Measurements from ENCODE around the gene IL2RG. TPM values are rescaled to one million over a fixed set of nuclear protein-coding genes. Genes with fewer than 3 reads are reported as not detected.

IL2RG gene
- total and polyA plus RNA-seq, 4 donors, result 1.4 to 7.6 (median 5.7) TPM

GRCh38 chrX:71095555-71095980 lies 15.8 kb downstream of the IL2RG start, which contains the start of gene FOXO4:
TSS of gene FOXO4 (plus strand) at chrX:71095851. CDS start at chrX:71096529, 678 bp downstream.
- Histone ChIP-seq H3K4me1 (ENCODE audit: control insufficient read depth in 1 of 2, insufficient read depth in 2 of 2, low read length in 2 of 2) (no peaks in the 10 kb centered on the region), H3K27me3 (ENCODE audit: control insufficient read depth in 1 of 2, insufficient read depth in 2 of 2, low read length in 1 of 2) (no peaks in the 10 kb centered on the region), H3K9me3 (ENCODE audit: control insufficient read depth, low read length) (no peaks in the 10 kb centered on the region), H3K4me3 (ENCODE audit: low read length in 2 of 2) (peak within 1 kb of the TSS; percentile 52 to 66), H3K27ac (ENCODE audit: low read depth in 1 of 2, low read length in 2 of 2) (peak within 1 kb of the TSS in 1 of 2 donors; percentile 52), H3K36me3 (ENCODE audit: control insufficient read depth in 1 of 2, insufficient read depth in 2 of 2, low read length in 1 of 2) (no peaks in the 10 kb centered on the region)
- ATAC-seq (ENCODE audit: low FRiP score), result peak; percentile 88
- peak; percentile 95 for DNase-seq
- intact Hi-C loops (cut with DNase I), result no loop called here
- WGBS, 2 donors, result 1 to 12% methylated on average over 29 of the region's 29 CpGs

- Histone ChIP-seq H3K4me3 (ENCODE audit: low read length in 2 of 2) (peak overlapping the region in 1 of 2 donors; percentile 52), H3K9me3 (ENCODE audit: control insufficient read depth, low read length) (no peaks in the 10 kb centered on the region), H3K27ac (ENCODE audit: low read depth in 1 of 2, low read length in 2 of 2) (no peak overlapping the region), H3K36me3 (ENCODE audit: control insufficient read depth in 1 of 2, insufficient read depth in 2 of 2, low read length in 1 of 2) (no peaks in the 10 kb centered on the region), H3K4me1 (ENCODE audit: control insufficient read depth in 1 of 2, insufficient read depth in 2 of 2, low read length in 2 of 2) (no peaks in the 10 kb centered on the region), H3K27me3 (ENCODE audit: control insufficient read depth in 1 of 2, insufficient read depth in 2 of 2, low read length in 1 of 2) (no peaks in the 10 kb centered on the region)
- intact Hi-C loops (cut with DNase I), result no loop called here
- DNase-seq (no peak), ATAC-seq (ENCODE audit: low FRiP score) (no peak)
- WGBS, 2 donors, result 19 to 33% methylated on average over 6 of the region's 6 CpGs
These were observed 16.3 kb downstream of the IL2RG start for GRCh38 chrX:71095033-71095432.

- no peak for DNase-seq
These were observed 20.1 kb downstream of the IL2RG start for GRCh38 chrX:71091263-71091662.

GRCh38 chrX:71085900-71086299 lies 25.5 kb downstream of the IL2RG start:
- DNase-seq, result no peak
- 57 to 69% methylated on average over 4 of the region's 4 CpGs for WGBS, 2 donors
- Histone ChIP-seq H3K36me3 (ENCODE audit: control insufficient read depth in 1 of 2, insufficient read depth in 2 of 2, low read length in 1 of 2) (no peaks in the 10 kb centered on the region), H3K9me3 (ENCODE audit: control insufficient read depth, low read length) (no peaks in the 10 kb centered on the region), H3K4me3 (ENCODE audit: low read length in 2 of 2) (no peak overlapping the region), H3K4me1 (ENCODE audit: control insufficient read depth in 1 of 2, insufficient read depth in 2 of 2, low read length in 2 of 2) (no peaks in the 10 kb centered on the region), H3K27me3 (ENCODE audit: control insufficient read depth in 1 of 2, insufficient read depth in 2 of 2, low read length in 1 of 2) (no peaks in the 10 kb centered on the region), H3K27ac (ENCODE audit: low read depth in 1 of 2, low read length in 2 of 2) (no peak overlapping the region)
- no peak for ATAC-seq (ENCODE audit: low FRiP score)
- intact Hi-C loops (cut with DNase I), result no loop called here

More at GRCh38 chrX:71091263-71091662, 20.1 kb downstream of the IL2RG start:
- no peaks in the 10 kb centered on the region for H3K9me3 ChIP-seq (ENCODE audit: control insufficient read depth, low read length)
- 78 to 83% methylated on average over 5 of the region's 5 CpGs for WGBS, 2 donors
- no peak for ATAC-seq (ENCODE audit: low FRiP score)
- H3K4me1 ChIP-seq (ENCODE audit: control insufficient read depth in 1 of 2, insufficient read depth in 2 of 2, low read length in 2 of 2), result no peaks in the 10 kb centered on the region
- no peak overlapping the region for H3K27ac ChIP-seq (ENCODE audit: low read depth in 1 of 2, low read length in 2 of 2)
- no peak overlapping the region for H3K4me3 ChIP-seq (ENCODE audit: low read length in 2 of 2)
- no peaks in the 10 kb centered on the region for H3K36me3 ChIP-seq (ENCODE audit: control insufficient read depth in 1 of 2, insufficient read depth in 2 of 2, low read length in 1 of 2)
- no peaks in the 10 kb centered on the region for H3K27me3 ChIP-seq (ENCODE audit: control insufficient read depth in 1 of 2, insufficient read depth in 2 of 2, low read length in 1 of 2)
- intact Hi-C loops (cut with DNase I), result no loop called here

- WGBS, 2 donors, result 45 to 51% methylated on average over 4 of the region's 4 CpGs
- Histone ChIP-seq H3K27me3 (ENCODE audit: control insufficient read depth in 1 of 2, insufficient read depth in 2 of 2, low read length in 1 of 2) (no peaks in the 10 kb centered on the region), H3K4me3 (ENCODE audit: low read length in 2 of 2) (no peak overlapping the region), H3K4me1 (ENCODE audit: control insufficient read depth in 1 of 2, insufficient read depth in 2 of 2, low read length in 2 of 2) (no peaks in the 10 kb centered on the region), H3K36me3 (ENCODE audit: control insufficient read depth in 1 of 2, insufficient read depth in 2 of 2, low read length in 1 of 2) (no peaks in the 10 kb centered on the region), H3K27ac (ENCODE audit: low read depth in 1 of 2, low read length in 2 of 2) (no peak overlapping the region), H3K9me3 (ENCODE audit: control insufficient read depth, low read length) (no peaks in the 10 kb centered on the region)
- ATAC-seq (ENCODE audit: low FRiP score) (no peak), DNase-seq (no peak)
- intact Hi-C loops (cut with DNase I), result no loop called here
These were observed 28.6 kb downstream of the IL2RG start for GRCh38 chrX:71082822-71083221.

- no peak for DNase-seq
- H3K27me3 ChIP-seq (ENCODE audit: control insufficient read depth in 1 of 2, insufficient read depth in 2 of 2, low read length in 1 of 2), result no peaks in the 10 kb centered on the region
- WGBS, 2 donors, result 79 to 86% methylated on average over 5 of the region's 5 CpGs
- intact Hi-C loops (cut with DNase I), result no loop called here
- no peak overlapping the region for H3K4me3 ChIP-seq (ENCODE audit: low read length in 2 of 2)
- H3K9me3 ChIP-seq (ENCODE audit: control insufficient read depth, low read length), result no peaks in the 10 kb centered on the region
- no peaks in the 10 kb centered on the region for H3K4me1 ChIP-seq (ENCODE audit: control insufficient read depth in 1 of 2, insufficient read depth in 2 of 2, low read length in 2 of 2)
- H3K27ac ChIP-seq (ENCODE audit: low read depth in 1 of 2, low read length in 2 of 2), result no peak overlapping the region
- no peak for ATAC-seq (ENCODE audit: low FRiP score)
- H3K36me3 ChIP-seq (ENCODE audit: control insufficient read depth in 1 of 2, insufficient read depth in 2 of 2, low read length in 1 of 2), result no peaks in the 10 kb centered on the region
These were observed 29.2 kb downstream of the IL2RG start for GRCh38 chrX:71082124-71082647.

- Histone ChIP-seq H3K4me3 (ENCODE audit: low read length in 2 of 2) (no peak overlapping the region), H3K9me3 (ENCODE audit: control insufficient read depth, low read length) (no peaks in the 10 kb centered on the region), H3K36me3 (ENCODE audit: control insufficient read depth in 1 of 2, insufficient read depth in 2 of 2, low read length in 1 of 2) (no peaks in the 10 kb centered on the region), H3K27me3 (ENCODE audit: control insufficient read depth in 1 of 2, insufficient read depth in 2 of 2, low read length in 1 of 2) (no peaks in the 10 kb centered on the region), H3K4me1 (ENCODE audit: control insufficient read depth in 1 of 2, insufficient read depth in 2 of 2, low read length in 2 of 2) (no peaks in the 10 kb centered on the region), H3K27ac (ENCODE audit: low read depth in 1 of 2, low read length in 2 of 2) (no peak overlapping the region)
- intact Hi-C loops (cut with DNase I), result no loop called here
- ATAC-seq (ENCODE audit: low FRiP score) (no peak), DNase-seq (no peak)
- WGBS, 2 donors, result 39 to 41% methylated on average over 3 of the region's 3 CpGs
These were observed 29.9 kb downstream of the IL2RG start for GRCh38 chrX:71081330-71082123.

GRCh38 chrX:71070531-71070930 lies 40.8 kb downstream of the IL2RG start:
- 60 to 76% methylated on average over 5 of the region's 5 CpGs for WGBS, 2 donors

More at GRCh38 chrX:71070531-71070930, 40.8 kb downstream of the IL2RG start:
- H3K4me1 ChIP-seq (ENCODE audit: control insufficient read depth in 1 of 2, insufficient read depth in 2 of 2, low read length in 2 of 2), result no peaks in the 10 kb centered on the region
- H3K4me3 ChIP-seq (ENCODE audit: low read length in 2 of 2), result no peak overlapping the region
- no peak for DNase-seq
- ATAC-seq (ENCODE audit: low FRiP score), result no peak
- H3K9me3 ChIP-seq (ENCODE audit: control insufficient read depth, low read length), result no peaks in the 10 kb centered on the region
- no peaks in the 10 kb centered on the region for H3K27me3 ChIP-seq (ENCODE audit: control insufficient read depth in 1 of 2, insufficient read depth in 2 of 2, low read length in 1 of 2)
- no peaks in the 10 kb centered on the region for H3K36me3 ChIP-seq (ENCODE audit: control insufficient read depth in 1 of 2, insufficient read depth in 2 of 2, low read length in 1 of 2)
- H3K27ac ChIP-seq (ENCODE audit: low read depth in 1 of 2, low read length in 2 of 2), result no peak overlapping the region
- intact Hi-C loops (cut with DNase I), result no loop called here
